ENCODE measurements around the gene TSSK6.
A peak's percentile ranks its signal among the peaks of the same experiment; 100 is the strongest.

Gene TSSK6

GRCh38 chr19:19544954-19545591 lies 29.7 kb upstream of the TSSK6 start:
- no peak for DNase-seq

GRCh38 chr19:19544257-19544953 lies 29.1 kb upstream of the TSSK6 start:
- DNase-seq: no peak

GRCh38 chr19:19543640-19544039 lies 28.3 kb upstream of the TSSK6 start:
- DNase-seq: no peak

GRCh38 chr19:19543101-19543500 lies 27.8 kb upstream of the TSSK6 start:
- no peak for DNase-seq

GRCh38 chr19:19542507-19542906 lies 27.2 kb upstream of the TSSK6 start:
- DNase-seq: no peak

- DNase-seq: no peak
These were observed 26.3 kb upstream of the TSSK6 start for GRCh38 chr19:19541616-19542015.

GRCh38 chr19:19540715-19541515 lies 25.6 kb upstream of the TSSK6 start:
- DNase-seq: peak in 16 of 56 donors; percentile 7 to 60 (median 30)

GRCh38 chr19:19540064-19540714 lies 24.8 kb upstream of the TSSK6 start:
- peak in 27 of 56 donors; percentile 7 to 83 (median 26) for DNase-seq

GRCh38 chr19:19539698-19540063 lies 24.3 kb upstream of the TSSK6 start:
- DNase-seq: no peak

GRCh38 chr19:19538785-19539166 lies 23.4 kb upstream of the TSSK6 start:
- DNase-seq: no peak

GRCh38 chr19:19538061-19538784 lies 22.9 kb upstream of the TSSK6 start, which contains the start of gene CILP2:
CILP2 (plus strand) TSS chr19:19538265; CDS start chr19:19538350, 85 bp downstream.
- DNase-seq: peak in 10 of 56 donors; percentile 5 to 57 (median 22)

- DNase-seq: no peak
These were observed 22.0 kb upstream of the TSSK6 start for GRCh38 chr19:19537075-19538048.

- DNase-seq: no peak
These were observed 20.2 kb upstream of the TSSK6 start for GRCh38 chr19:19535311-19536191.

- no peak for DNase-seq
These were observed 19.4 kb upstream of the TSSK6 start for GRCh38 chr19:19534556-19535265.

- no peak for DNase-seq
These were observed 18.5 kb upstream of the TSSK6 start for GRCh38 chr19:19533841-19534240.

- no peak for DNase-seq
These were observed 17.7 kb upstream of the TSSK6 start for GRCh38 chr19:19532806-19533701.
